ENCODE results near the gene PCSK9.

DNA sequence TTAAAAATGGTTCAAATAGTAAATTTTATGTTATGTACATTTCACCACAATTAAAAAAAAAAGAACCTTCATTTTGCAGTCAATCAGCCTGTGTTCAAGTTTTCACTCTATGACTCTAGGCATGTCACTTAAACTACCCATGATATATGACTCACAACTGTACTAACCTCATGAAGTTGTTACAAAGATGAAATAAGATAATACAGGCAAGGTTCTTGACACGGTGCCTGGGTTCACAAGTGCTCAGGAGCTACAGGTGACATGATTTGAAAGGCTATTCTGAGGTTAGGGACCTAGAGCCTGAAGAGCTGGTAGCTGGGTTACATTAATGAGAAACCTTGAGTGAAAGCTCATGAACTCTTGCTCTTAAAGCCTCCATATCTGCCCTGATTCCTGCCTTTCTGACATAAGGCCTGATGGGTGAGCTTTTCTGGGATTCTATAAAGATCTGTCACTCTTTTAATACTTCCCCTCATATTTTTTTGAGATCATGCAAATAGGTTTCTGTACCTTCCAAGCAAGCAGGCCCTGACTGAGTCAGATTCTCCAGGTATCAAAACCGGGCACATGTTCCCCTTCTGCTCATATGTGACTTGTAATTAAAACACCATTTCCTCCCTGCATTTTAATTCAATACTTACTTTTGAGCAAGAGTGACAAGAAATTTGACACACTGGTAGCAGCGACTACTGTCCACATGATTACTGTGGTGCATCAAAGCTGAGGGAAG lies 34.0 kb downstream of the PCSK9 start:
- TF ChIP-seq, protein P1, sequence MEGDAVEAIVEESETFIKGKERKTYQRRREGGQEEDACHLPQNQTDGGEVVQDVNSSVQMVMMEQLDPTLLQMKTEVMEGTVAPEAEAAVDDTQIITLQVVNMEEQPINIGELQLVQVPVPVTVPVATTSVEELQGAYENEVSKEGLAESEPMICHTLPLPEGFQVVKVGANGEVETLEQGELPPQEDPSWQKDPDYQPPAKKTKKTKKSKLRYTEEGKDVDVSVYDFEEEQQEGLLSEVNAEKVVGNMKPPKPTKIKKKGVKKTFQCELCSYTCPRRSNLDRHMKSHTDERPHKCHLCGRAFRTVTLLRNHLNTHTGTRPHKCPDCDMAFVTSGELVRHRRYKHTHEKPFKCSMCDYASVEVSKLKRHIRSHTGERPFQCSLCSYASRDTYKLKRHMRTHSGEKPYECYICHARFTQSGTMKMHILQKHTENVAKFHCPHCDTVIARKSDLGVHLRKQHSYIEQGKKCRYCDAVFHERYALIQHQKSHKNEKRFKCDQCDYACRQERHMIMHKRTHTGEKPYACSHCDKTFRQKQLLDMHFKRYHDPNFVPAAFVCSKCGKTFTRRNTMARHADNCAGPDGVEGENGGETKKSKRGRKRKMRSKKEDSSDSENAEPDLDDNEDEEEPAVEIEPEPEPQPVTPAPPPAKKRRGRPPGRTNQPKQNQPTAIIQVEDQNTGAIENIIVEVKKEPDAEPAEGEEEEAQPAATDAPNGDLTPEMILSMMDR (conservative IDR thresholded peaks at IDR 0.05) = no peak
- no peak for TF ChIP-seq ZFX (IDR thresholded peaks at IDR 0.05)
